Endodermal cell (in vitro differentiated cells): Measurements from ENCODE around the gene SLC16A3. TPM values are rescaled to one million over a fixed set of nuclear protein-coding genes. Genes with fewer than 3 reads are reported as not detected.

ENCODE experiments used
- DNase-seq: peaks from one replicate; pipeline ENCODE4 v3.0.0-alpha.2; 2017
- H3K27ac ChIP-seq: 2 replicates; pipeline ENCODE4 v1.5.1; 2013; ENCODE audit warnings: mild to moderate bottlenecking, low read depth, low read length, moderate library complexity
- H3K27me3 ChIP-seq: 2 replicates; pipeline ENCODE4 v1.6.1; 2013; ENCODE audit warnings: mild to moderate bottlenecking, low read length, moderate library complexity; ENCODE audit not compliant: insufficient read depth, control insufficient read depth, poor library complexity, severe bottlenecking
- H3K36me3 ChIP-seq: 2 replicates; pipeline ENCODE4 v1.7.0; 2013; ENCODE audit warnings: mild to moderate bottlenecking, low read length, moderate library complexity; ENCODE audit not compliant: control insufficient read depth, insufficient read depth
- H3K4me1 ChIP-seq: one replicate; pipeline ENCODE4 v1.7.0; 2013; ENCODE audit warnings: low read length; ENCODE audit not compliant: control insufficient read depth, insufficient read depth
- H3K4me3 ChIP-seq: 2 replicates; pipeline ENCODE4 v1.5.1; 2013; ENCODE audit warnings: mild to moderate bottlenecking, low read length, moderate library complexity
- H3K9ac ChIP-seq: 2 replicates; pipeline ENCODE4 v1.6.1; 2013; ENCODE audit warnings: mild to moderate bottlenecking, low read length, moderate library complexity; ENCODE audit not compliant: poor library complexity, severe bottlenecking; ENCODE audit errors: extremely low read depth
- H3K9me3 ChIP-seq: 2 replicates; pipeline ENCODE4 v1.6.1; 2013; ENCODE audit warnings: mild to moderate bottlenecking, low read length, moderate library complexity; ENCODE audit not compliant: control insufficient read depth
- H3K27ac Mint-ChIP-seq: 2 replicates; pipeline ENCODE4 v1.8.0; 2020; ENCODE audit warnings: mixed read lengths
- H3K27me3 Mint-ChIP-seq: 2 replicates; pipeline ENCODE4 v1.8.0; 2021; ENCODE audit warnings: mild to moderate bottlenecking, mixed read lengths; ENCODE audit not compliant: insufficient read depth
- H3K36me3 Mint-ChIP-seq: 2 replicates; pipeline ENCODE4 v1.8.0; 2020; ENCODE audit warnings: low read depth, mixed read lengths
- H3K4me1 Mint-ChIP-seq: 2 replicates; pipeline ENCODE4 v1.8.0; 2020; ENCODE audit warnings: mixed read lengths
- H3K4me3 Mint-ChIP-seq: 2 replicates; pipeline ENCODE4 v1.8.0; 2020; ENCODE audit warnings: mild to moderate bottlenecking, moderate library complexity, mixed read lengths
- H3K9me3 Mint-ChIP-seq: 2 replicates; pipeline ENCODE4 v1.8.0; 2020; ENCODE audit warnings: mild to moderate bottlenecking, mixed read lengths
- CTCF ChIP-seq: fragments of 200-600 bp; sonication (generic); conservative IDR thresholded peaks from 2 replicates; pipeline ENCODE4 v1.5.0; 2021; ENCODE audit warnings: antibody characterized with exemption, mild to moderate bottlenecking
- WGBS, 2 experiments: methylation state at CpG; one replicate each; pipeline versions ENCODE4 v1.1.5 to v1.1.7; 2013; ENCODE audit warnings: missing lambda C conversion rate in 2 of 2, mixed read lengths in 1 of 2; ENCODE audit not compliant: insufficient coverage in 1 of 2, insufficient read length in 1 of 2; 5-methylcytosine and 5-hydroxymethylcytosine counted together
- long read RNA-seq, 4 experiments: library from polyadenylated mRNA in 2 of 4; library from RNA in 1 of 4; library from capped mRNA in 1 of 4; stranded (forward) in 3 of 4; unstranded in 1 of 4; transcript quantifications; one replicate each; pipeline ENCODE4 v2.0.0, GENCODE V29; 2020 to 2021; ENCODE audit warnings: inconsistent platforms in 1 of 4
- polyA plus RNA-seq, 2 experiments: library from polyadenylated mRNA; stranded (reverse); fragments of 50-300 nt; gene quantifications; one replicate each; pipeline ENCODE4 v1.2.3, GENCODE V29; 2013
- total RNA-seq, 2 donors: library from RNA; stranded (reverse); fragmentation: NEBNext Ultra II Directional in 1 of 2; extraction: Animal tissue kit (Norgen Biotek cat#: 25700) in 1 of 2; gene quantifications; 2 replicates in 1 of 2; 3 replicates in 1 of 2; pipeline ENCODE4 v1.2.1, GENCODE V29; 2021

The SLC16A3 gene
- 10 to 100 TPM; 31.8 to 39.7 TPM for total RNA-seq
- 31.8 TPM for polyA plus RNA-seq (2013, experiment 1 of 2)
- 26.2 TPM for polyA plus RNA-seq (2013, experiment 2 of 2)
- long read RNA-seq, experiment 1, transcript SLC16A3-214 (5 exons, 2,002 nt) = major isoform, 12 of 31 reads
- long read RNA-seq, experiment 1, partial matches to known transcripts = 9 of 31 reads
- long read RNA-seq, experiment 1, other reads (novel, unspliced or antisense) = 10 of 31 reads
- long read RNA-seq, experiment 2, transcript SLC16A3-214 (5 exons, 2,002 nt) = major isoform, 17 of 19 reads
- long read RNA-seq, experiment 2, partial matches to known transcripts = 0 of 19 reads
- long read RNA-seq, experiment 2, other reads (novel, unspliced or antisense) = 1 of 19 reads
- long read RNA-seq, experiment 3, full-length matches to known transcripts = 12 of 49 reads
- long read RNA-seq, experiment 3, partial matches to known transcripts = 0 of 49 reads
- long read RNA-seq, experiment 3, other reads (novel, unspliced or antisense) = 37 of 49 reads
- long read RNA-seq, experiment 4, transcript SLC16A3-214 (5 exons, 2,002 nt) = major isoform, 11 of 14 reads
- long read RNA-seq, experiment 4, partial matches to known transcripts = 1 of 14 reads
- long read RNA-seq, experiment 4, other reads (novel, unspliced or antisense) = 2 of 14 reads

GRCh38 chr17:82228842-82229697 is at the start of gene SLC16A3:
TSS of gene SLC16A3 (plus strand) at chr17:82229042. CDS start at chr17:82236009, 6,967 bp downstream.
- Histone ChIP-seq H3K27ac (no peak within 1 kb of the TSS), H3K4me1 (peaks cover 6% of the 10 kb centered on the region), H3K9ac (no peak within 1 kb of the TSS), H3K36me3 (no peaks in the 10 kb centered on the region), H3K4me3 (peak within 1 kb of the TSS; percentile 60), H3K9me3 (no peaks in the 10 kb centered on the region), H3K27me3 (peaks cover 30% of the 10 kb centered on the region)
- 7 to 19% methylated on average over 13 to 104 of the region's 105 CpGs for WGBS, 2 experiments
- H3K27ac Mint-ChIP-seq = no peak within 1 kb of the TSS
- peaks cover 23% of the 10 kb centered on the region for H3K27me3 Mint-ChIP-seq
- H3K4me3 Mint-ChIP-seq = peak within 1 kb of the TSS; percentile 55
- H3K4me1 Mint-ChIP-seq = no peaks in the 10 kb centered on the region
- peak; percentile 88 for DNase-seq
- H3K36me3 Mint-ChIP-seq = no peaks in the 10 kb centered on the region
- peaks cover 3% of the 10 kb centered on the region for H3K9me3 Mint-ChIP-seq
- TF ChIP-seq CTCF = no peak

- 90 to 96% methylated on average over 7 to 13 of the region's 13 CpGs for WGBS, 2 experiments
- peaks cover 54% of the 10 kb centered on the region for H3K27me3 Mint-ChIP-seq
- Histone ChIP-seq H3K4me3 (no peak overlapping the region), H3K36me3 (peaks cover 34% of the 10 kb centered on the region), H3K4me1 (peaks cover 5% of the 10 kb centered on the region), H3K9me3 (no peaks in the 10 kb centered on the region), H3K27me3 (no peaks in the 10 kb centered on the region), H3K27ac (no peak overlapping the region), H3K9ac (no peak overlapping the region)
- no peak for DNase-seq
- no peak overlapping the region for H3K4me3 Mint-ChIP-seq
- H3K27ac Mint-ChIP-seq = no peak overlapping the region
- no peaks in the 10 kb centered on the region for H3K9me3 Mint-ChIP-seq
- TF ChIP-seq CTCF = no peak
- H3K4me1 Mint-ChIP-seq = peaks cover 21% of the 10 kb centered on the region
- H3K36me3 Mint-ChIP-seq = peaks cover 55% of the 10 kb centered on the region
Observed at GRCh38 chr17:82179412-82179811, 49.4 kb upstream of the SLC16A3 start.

GRCh38 chr17:82179946-82180475 is 48.8 kb upstream of the SLC16A3 start:
- no peaks in the 10 kb centered on the region for H3K9me3 ChIP-seq
- no peak for DNase-seq
- no peak for TF ChIP-seq CTCF
- H3K27ac ChIP-seq = no peak overlapping the region
- H3K4me1 ChIP-seq = peaks cover 2% of the 10 kb centered on the region
- WGBS, 2 experiments = 89 to 93% methylated on average over 7 to 10 of the region's 10 CpGs
- H3K36me3 ChIP-seq = peaks cover 40% of the 10 kb centered on the region
- H3K27ac Mint-ChIP-seq = no peak overlapping the region
- H3K27me3 Mint-ChIP-seq = peaks cover 50% of the 10 kb centered on the region
- no peak overlapping the region for H3K9ac ChIP-seq
- H3K36me3 Mint-ChIP-seq = peaks cover 61% of the 10 kb centered on the region
- H3K9me3 Mint-ChIP-seq = no peaks in the 10 kb centered on the region
- no peak overlapping the region for H3K4me3 ChIP-seq
- peaks cover 16% of the 10 kb centered on the region for H3K4me1 Mint-ChIP-seq
- H3K4me3 Mint-ChIP-seq = no peak overlapping the region
- H3K27me3 ChIP-seq = no peaks in the 10 kb centered on the region
